Rectal smooth muscle tissue (tissue), 1 donor: ENCODE measurements around the gene CYP11A1.

Source experiments
- H3K27ac ChIP-seq: one replicate; pipeline ENCODE4 v1.7.0; 2013; ENCODE audit warnings: low read depth, low read length, inconsistent platforms
- H3K27me3 ChIP-seq: one replicate; pipeline ENCODE4 v1.7.0; 2013; ENCODE audit warnings: low read length; ENCODE audit not compliant: control insufficient read depth, insufficient read depth
- H3K36me3 ChIP-seq: one replicate; pipeline ENCODE4 v1.7.0; 2013; ENCODE audit warnings: low read length; ENCODE audit not compliant: control insufficient read depth, insufficient read depth
- H3K4me1 ChIP-seq: one replicate; pipeline ENCODE4 v1.7.0; 2013; ENCODE audit warnings: low read length; ENCODE audit not compliant: control insufficient read depth, insufficient read depth
- H3K4me3 ChIP-seq: one replicate; pipeline ENCODE4 v1.7.0; 2013; ENCODE audit warnings: low read length
- H3K9ac ChIP-seq: one replicate; pipeline ENCODE4 v1.7.0; 2013; ENCODE audit warnings: low read length

CYP11A1 gene

DNA sequence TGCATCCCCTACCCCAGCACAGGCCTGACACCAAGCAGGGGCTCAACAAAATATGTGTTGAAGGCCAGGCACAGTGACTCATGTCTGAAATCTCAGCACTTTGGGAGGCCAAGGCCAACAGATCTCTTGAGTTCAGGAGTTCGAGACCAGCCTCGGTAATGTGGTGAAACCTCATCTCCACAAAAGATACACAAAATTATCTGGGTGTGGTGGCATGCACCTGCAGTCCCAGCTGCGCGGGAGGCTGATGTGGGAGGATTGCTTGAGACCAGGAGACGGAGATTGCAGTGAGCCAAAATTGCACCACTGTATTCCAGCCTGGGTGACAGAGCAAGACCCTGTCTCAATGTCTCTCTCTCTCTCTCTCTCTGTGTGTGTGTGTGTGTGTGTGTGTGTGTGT, 30.7 kb upstream of the CYP11A1 start:
- Histone ChIP-seq H3K4me1 (no peaks in the 10 kb centered on the region), H3K27me3 (peaks cover 7% of the 10 kb centered on the region), H3K4me3 (no peak overlapping the region), H3K9ac (no peak overlapping the region), H3K27ac (no peak overlapping the region), H3K36me3 (no peaks in the 10 kb centered on the region)

DNA sequence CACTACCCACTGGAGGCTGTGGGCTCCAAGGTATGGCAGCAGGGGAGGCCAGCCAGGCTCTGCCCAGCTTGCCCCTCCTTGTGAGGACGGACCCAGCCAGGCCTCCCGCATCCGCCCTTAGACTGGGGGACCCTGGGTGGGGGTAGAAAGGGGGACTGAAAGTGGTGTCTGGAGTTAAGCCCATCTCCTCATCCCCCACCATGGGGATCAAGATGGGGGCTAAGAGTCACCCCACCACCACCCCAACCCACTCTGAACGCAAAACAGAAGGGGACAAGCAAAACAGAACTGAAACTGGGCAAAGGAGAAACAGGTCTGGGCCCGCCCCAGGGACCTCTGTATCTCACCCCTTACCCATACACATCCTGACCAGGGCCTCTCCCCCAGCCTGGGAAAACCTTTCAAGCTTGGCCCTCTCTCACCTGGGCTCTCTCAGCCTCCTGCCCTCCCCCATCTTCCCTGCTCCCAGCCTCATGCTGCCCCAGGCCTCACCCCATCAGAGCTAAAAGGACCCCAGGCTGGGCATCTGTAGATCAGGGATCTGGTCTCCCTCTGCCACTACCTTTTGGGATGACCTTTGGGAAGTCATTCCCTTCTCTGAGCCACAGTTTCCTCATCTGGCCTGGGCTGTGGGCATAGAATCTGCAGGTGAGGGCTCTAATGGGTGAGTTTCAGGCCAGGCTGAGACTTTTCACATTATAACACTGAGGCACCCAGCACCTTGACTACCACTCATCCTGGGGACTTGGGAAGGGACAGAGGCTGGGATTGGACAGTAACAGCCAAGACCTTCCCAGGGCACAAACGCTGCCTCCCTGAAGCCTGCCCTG, 30.0 kb upstream of the CYP11A1 start:
- Histone ChIP-seq H3K27me3 (peaks cover 7% of the 10 kb centered on the region), H3K36me3 (no peaks in the 10 kb centered on the region), H3K9ac (no peak overlapping the region), H3K4me1 (no peaks in the 10 kb centered on the region), H3K4me3 (no peak overlapping the region), H3K27ac (no peak overlapping the region)

DNA sequence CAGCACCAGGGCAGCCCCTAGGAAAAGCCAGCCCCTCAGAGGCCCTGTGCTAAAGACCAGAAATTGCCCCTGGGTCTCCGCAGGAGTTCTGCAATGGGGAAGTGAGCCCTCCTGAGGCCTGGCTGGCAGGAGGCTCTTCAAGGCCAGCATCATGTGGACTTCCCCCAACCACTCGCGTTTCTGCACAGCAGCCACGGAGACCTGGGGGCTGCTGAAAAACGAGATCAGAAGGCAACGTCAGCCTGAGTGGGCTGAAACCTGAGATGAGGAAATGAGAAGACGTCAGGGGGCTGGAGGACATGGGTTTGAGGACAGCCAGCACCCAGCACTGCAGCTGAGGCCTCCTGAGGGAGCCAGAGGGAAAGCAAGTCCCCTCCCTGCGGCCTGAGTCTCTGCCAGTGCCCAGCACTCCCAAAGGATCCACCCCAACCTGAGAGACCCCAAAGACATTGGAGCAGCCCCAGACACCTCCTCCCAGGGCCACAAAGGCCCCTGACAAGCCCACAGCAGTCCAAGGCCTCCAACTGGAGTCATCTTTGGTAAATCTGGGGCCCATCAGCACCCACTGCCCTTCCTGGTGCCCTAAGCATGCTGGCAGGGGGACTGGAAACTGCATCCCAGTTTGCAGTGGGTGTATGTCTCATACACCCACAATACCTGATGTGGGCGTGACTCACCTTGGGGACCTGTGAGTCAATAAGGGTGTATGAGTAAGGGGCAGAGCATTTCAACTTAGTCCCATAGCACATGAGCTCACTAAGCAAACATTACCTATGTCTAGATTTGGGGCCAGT, 29.2 kb upstream of the CYP11A1 start:
- Histone ChIP-seq H3K4me3 (no peak overlapping the region), H3K27me3 (peaks cover 7% of the 10 kb centered on the region), H3K4me1 (no peaks in the 10 kb centered on the region), H3K9ac (no peak overlapping the region), H3K27ac (no peak overlapping the region), H3K36me3 (no peaks in the 10 kb centered on the region)

DNA sequence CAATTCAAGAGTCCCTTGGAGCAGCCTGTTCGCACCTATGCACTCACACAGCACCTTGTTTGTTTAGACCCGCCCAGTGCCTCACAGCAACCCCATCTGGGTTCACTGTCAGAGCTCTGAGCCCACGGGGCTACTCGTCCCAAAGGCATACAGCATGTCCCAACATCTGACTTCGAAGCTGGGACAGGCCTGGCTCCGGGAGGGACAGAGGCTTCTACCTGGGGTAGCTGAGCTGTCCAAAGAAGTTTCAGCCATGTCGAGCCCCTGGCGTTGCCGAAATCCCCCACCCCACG, 28.6 kb upstream of the CYP11A1 start:
- H3K9ac ChIP-seq = no peak overlapping the region
- H3K27ac ChIP-seq = no peak overlapping the region

DNA sequence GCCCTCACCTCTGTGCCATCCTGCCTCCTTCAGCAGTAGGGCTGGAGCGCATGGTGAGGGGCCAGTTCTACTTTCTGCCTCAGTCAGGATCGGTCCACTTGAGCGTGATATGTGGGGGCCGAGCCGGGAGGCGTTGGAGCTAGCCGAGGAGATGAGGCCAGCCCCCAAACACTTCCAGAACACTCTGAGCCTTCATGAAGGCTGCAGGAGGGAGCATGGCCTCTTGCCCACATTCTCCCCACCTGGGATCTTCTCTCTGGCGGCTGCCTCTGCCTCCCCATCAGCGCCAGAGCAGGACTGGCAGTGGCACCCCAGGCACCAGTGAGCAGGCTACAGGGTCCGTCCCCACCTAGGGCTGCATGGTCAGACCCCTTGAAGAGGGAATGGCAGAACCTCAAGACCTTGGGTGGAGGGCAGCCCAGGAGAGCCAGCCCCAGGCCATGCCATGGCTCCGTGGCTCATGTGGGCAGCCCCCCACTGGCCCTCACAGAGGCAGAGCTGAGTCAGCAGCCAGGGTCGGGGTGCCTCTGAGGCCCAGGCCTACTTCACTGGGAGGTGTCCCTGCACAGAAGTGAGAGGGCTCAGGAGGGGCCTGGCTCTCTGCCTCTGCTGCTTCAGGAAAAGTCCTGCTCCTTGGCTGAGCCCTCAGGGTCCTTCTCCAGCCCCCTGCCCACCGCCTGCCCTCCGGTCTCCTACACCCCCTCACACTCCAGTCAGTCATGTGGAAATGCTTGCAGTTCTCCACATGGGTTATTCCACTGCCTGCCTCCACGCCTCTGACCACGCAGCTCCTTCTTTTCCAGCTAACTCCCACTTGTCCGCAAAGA, 28.1 kb upstream of the CYP11A1 start:
- no peaks in the 10 kb centered on the region for H3K4me1 ChIP-seq
- no peaks in the 10 kb centered on the region for H3K36me3 ChIP-seq
- no peak overlapping the region for H3K4me3 ChIP-seq
- H3K27me3 ChIP-seq = peaks cover 3% of the 10 kb centered on the region
- no peak overlapping the region for H3K27ac ChIP-seq
- no peak overlapping the region for H3K9ac ChIP-seq

More for the DNA sequence above, 28.6 kb upstream of the CYP11A1 start:
- H3K4me1 ChIP-seq = no peaks in the 10 kb centered on the region
- H3K4me3 ChIP-seq = no peak overlapping the region
- H3K27me3 ChIP-seq = peaks cover 3% of the 10 kb centered on the region
- no peaks in the 10 kb centered on the region for H3K36me3 ChIP-seq

DNA sequence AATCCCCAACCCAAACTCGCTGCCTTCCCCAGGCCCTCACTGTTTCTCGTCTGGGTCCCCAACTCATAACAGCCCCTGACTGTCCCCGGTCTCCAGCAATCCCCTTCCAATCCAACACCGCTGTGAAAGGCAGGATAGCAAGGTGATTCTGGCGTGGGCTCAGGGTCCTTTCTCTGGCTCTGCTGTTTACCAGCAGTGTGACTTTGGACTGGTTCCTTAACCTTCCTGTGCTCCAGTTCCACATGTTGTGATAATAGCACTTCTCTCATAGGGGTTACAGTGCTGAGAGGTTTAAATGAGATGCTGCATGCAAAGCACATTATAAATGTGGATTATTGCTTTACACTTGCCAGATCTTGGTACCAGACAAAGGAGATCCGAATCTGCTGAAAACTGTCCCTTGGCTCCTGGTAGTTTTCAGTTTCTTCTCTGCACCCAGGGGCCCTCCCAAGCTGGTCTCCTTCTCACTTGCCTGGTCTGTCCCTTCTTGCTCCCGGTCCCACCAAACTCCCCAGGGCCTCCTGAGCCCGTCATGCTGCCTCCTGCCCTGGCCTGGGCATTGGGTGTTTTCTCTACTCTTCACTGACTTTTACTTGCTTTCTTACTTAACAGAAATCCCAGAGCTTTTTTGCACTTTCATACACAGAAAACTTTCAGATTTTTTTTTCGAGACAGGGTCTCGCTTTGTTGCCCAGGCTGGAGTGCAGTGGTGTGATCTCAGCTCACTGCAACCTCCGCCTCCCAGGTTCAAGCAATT, 26.8 kb upstream of the CYP11A1 start:
- H3K4me1 ChIP-seq = no peaks in the 10 kb centered on the region

DNA sequence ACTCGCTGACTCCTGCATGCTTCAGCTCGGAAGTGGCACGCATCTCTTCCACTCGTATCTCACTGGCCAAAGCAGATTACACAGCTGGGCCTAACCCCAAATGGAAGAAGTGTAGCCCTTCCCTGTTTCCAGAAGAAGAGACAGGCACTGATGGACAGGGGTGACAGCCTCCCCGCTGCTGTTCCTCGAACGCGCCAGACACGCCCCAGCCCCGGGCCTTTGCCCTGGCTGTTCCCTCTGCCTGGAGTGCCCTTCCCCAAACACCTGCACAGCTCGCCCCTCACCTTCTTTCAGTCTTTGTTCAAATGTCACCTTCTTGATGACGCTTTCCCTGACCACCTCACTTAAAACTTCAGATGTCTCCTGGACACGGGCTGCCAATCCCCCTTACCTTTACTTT, 26.0 kb upstream of the CYP11A1 start:
- Histone ChIP-seq H3K9ac (no peak overlapping the region), H3K27ac (no peak overlapping the region), H3K27me3 (no peaks in the 10 kb centered on the region), H3K4me1 (no peaks in the 10 kb centered on the region), H3K4me3 (no peak overlapping the region), H3K36me3 (no peaks in the 10 kb centered on the region)

More for the DNA sequence above, 26.8 kb upstream of the CYP11A1 start:
- H3K36me3 ChIP-seq = no peaks in the 10 kb centered on the region
- no peak overlapping the region for H3K27ac ChIP-seq
- no peak overlapping the region for H3K4me3 ChIP-seq
- H3K9ac ChIP-seq = no peak overlapping the region
- no peaks in the 10 kb centered on the region for H3K27me3 ChIP-seq

DNA sequence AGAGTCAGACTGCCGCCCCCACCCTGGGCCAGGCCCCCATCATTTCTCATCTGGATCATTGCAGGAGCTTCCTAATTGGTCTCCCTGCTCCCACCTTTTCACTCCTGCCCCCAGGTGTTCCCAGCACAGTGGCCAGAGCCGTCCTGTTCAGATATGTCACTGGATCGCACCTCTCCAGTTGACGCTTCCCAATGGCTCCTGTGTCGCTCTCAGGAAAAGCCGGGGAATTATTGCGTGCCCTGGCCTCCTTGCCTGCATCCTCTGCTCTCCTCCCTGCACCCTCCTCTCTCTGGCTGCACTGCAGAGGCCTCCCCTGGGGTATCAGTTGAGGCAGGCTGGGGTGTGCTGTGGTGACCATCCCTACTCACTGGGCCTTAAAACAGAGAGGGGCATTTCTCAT, 25.5 kb upstream of the CYP11A1 start:
- Histone ChIP-seq H3K27ac (no peak overlapping the region), H3K4me3 (no peak overlapping the region), H3K9ac (no peak overlapping the region), H3K4me1 (no peaks in the 10 kb centered on the region), H3K27me3 (no peaks in the 10 kb centered on the region), H3K36me3 (no peaks in the 10 kb centered on the region)

DNA sequence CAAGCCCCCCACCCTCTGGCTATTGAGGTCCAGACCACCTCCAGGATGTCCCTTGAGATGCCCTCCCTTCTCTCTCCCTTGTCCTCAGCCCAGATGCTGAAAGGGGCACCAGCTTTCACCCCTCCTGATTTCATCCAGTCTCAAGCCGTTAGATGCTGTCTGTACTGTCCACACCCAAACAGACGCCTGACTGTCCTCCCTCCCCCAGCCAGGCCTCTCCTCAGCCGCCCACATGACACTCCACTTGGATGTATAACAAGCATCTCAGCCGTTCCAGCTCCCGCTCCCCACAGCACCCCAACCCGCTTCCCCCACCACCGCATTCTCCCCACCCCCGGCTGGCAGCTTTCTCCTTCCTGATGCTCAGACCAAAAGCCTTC, 25.0 kb upstream of the CYP11A1 start:
- Histone ChIP-seq H3K9ac (no peak overlapping the region), H3K27me3 (no peaks in the 10 kb centered on the region), H3K4me1 (no peaks in the 10 kb centered on the region), H3K36me3 (no peaks in the 10 kb centered on the region), H3K4me3 (no peak overlapping the region), H3K27ac (no peak overlapping the region)

DNA sequence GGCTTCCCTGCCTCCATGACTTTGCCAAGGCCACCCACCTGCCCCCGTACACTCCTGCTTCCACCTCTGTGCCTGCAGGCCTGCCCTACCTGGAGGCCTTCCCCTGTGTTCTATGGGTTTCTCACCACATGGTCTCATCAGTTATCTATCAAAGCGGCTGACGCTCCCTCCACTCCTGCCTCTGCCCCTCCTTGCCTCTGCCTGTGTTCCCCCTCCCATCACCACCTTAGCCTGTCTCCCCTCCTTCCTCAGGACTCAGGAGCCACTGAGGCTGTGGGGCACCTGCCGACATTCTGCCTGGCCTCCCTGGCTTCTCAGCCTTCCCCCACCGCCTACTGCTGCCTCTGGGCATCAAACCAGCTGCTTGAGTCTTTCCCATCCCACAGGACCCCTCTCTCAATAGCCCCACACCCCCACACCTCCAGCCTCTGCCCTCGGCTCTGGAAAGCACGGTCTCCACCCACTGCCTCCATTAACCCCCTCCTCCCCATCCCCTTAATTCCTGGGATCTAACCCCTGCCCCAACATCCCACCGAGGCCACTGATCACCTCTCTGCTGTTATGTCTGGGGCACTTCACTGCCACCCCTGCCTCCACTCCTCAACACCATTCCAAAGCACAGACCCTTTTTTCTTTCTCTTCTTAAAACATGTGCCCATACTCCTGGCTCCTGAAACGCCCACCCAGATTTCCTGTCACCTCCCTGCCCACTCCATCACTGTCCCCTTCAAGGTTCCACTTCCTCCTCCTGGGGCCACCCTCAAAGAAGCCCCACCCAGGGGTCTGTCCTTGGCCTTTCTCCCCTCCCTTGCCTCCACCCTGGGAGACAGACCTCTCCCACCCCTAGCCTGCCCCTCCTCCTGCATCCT, 24.4 kb upstream of the CYP11A1 start:
- no peaks in the 10 kb centered on the region for H3K4me1 ChIP-seq
- H3K27ac ChIP-seq = no peak overlapping the region
- no peaks in the 10 kb centered on the region for H3K36me3 ChIP-seq
- no peak overlapping the region for H3K9ac ChIP-seq
- no peaks in the 10 kb centered on the region for H3K27me3 ChIP-seq
- H3K4me3 ChIP-seq = no peak overlapping the region

DNA sequence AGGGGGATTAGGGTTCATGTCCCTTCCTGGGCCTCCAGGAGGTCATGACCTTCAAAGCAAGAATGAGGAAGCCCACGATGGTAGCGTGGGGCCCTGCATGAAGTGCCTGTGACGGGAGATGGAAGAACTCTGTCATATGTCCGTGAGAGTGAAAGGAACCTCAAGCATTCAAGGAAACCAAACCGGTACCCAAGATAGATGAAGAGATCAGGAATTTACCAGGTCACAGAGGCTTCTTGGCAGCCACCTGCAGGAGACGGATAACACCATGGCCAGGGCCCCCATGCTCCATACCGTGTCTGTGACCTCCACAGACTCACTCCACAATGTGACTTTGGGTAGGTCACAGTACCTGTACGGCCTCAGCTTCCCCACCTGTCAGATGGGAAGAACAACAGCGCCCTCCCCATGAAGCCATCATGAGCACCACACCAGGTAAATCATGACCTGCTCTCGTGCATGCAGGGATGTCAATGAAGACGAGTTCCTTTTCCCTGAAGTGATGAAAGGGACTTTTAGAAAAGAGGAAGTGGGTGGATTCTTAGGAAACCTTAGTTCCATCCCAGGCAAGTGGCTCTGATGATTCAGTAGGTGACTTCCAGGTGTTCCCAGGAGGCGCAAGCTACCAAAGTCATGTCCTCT, 23.3 kb upstream of the CYP11A1 start:
- H3K4me1 ChIP-seq = no peaks in the 10 kb centered on the region
- H3K27ac ChIP-seq = no peak overlapping the region
- no peaks in the 10 kb centered on the region for H3K36me3 ChIP-seq
- H3K9ac ChIP-seq = no peak overlapping the region
- H3K4me3 ChIP-seq = no peak overlapping the region
- H3K27me3 ChIP-seq = no peaks in the 10 kb centered on the region
